ENCODE measurements around the gene MYPOP.

MYPOP gene

GRCh38 chr19:45927565-45928261 lies 25.3 kb upstream of the MYPOP start (continued):
- TF ChIP-seq SP3 (tag by site-specific recombination; IDR thresholded peaks at IDR 0.05) (peak; percentile 80), ZBTB8A (tag by site-specific recombination; IDR thresholded peaks at IDR 0.05) (peak; percentile 40; the same call in 1 of the 2 replicates), MYNN (tag by site-specific recombination; IDR thresholded peaks at IDR 0.05; ENCODE audit: borderline replicate concordance) (no peak), ZNF600 (tag by site-specific recombination; IDR thresholded peaks at IDR 0.05) (peak; percentile 25; the same call in 1 of the 2 replicates), ZSCAN30 (tag by site-specific recombination; IDR thresholded peaks at IDR 0.05) (peak; percentile 64; the same call in 1 of the 2 replicates), TRIM28 (IDR thresholded peaks at IDR 0.05; ENCODE audit: borderline replicate concordance, low read length) (0 out of 2 replicates have a peak, but pooled peaks have one; percentile 44), ZBTB20 (tag by site-specific recombination; IDR thresholded peaks at IDR 0.05) (peak; percentile 73), ZNF704 (tag by site-specific recombination; IDR thresholded peaks at IDR 0.05) (no peak), ZNF777 (tag by site-specific recombination; IDR thresholded peaks at IDR 0.05; ENCODE audit: borderline replicate concordance) (0 out of 2 replicates have a peak, but pooled peaks have one; percentile 70), ZNF629 (tag by site-specific recombination; IDR thresholded peaks at IDR 0.05) (peak; percentile 44; the same call in 1 of the 2 replicates), ZNF664 (tag by site-specific recombination; IDR thresholded peaks at IDR 0.05) (no peak)

- TF ChIP-seq ZSCAN5A (tag by site-specific recombination; IDR thresholded peaks at IDR 0.05) (no peak), ZNF221 (tag by site-specific recombination; IDR thresholded peaks at IDR 0.05; ENCODE audit: borderline replicate concordance) (no peak), MYNN (tag by site-specific recombination; IDR thresholded peaks at IDR 0.05; ENCODE audit: borderline replicate concordance) (no peak), ZEB2 (tag by site-specific recombination; IDR thresholded peaks at IDR 0.05) (no peak), KLF7 (tag by site-specific recombination; IDR thresholded peaks at IDR 0.05; ENCODE audit: borderline replicate concordance) (no peak), GFI1B (tag by site-specific recombination; IDR thresholded peaks at IDR 0.05) (no peak), TRIM28 (IDR thresholded peaks at IDR 0.05; ENCODE audit: borderline replicate concordance, low read length) (no peak), ZNF37A (tag by site-specific recombination; IDR thresholded peaks at IDR 0.05) (no peak), ZNF660 (tag by site-specific recombination; IDR thresholded peaks at IDR 0.05) (no peak), TCF7L2 (IDR thresholded peaks at IDR 0.05; ENCODE audit: borderline replicate concordance, low read depth, low read length) (no peak), ZNF621 (tag by site-specific recombination; IDR thresholded peaks at IDR 0.05) (no peak), ZNF280C (tag by site-specific recombination; IDR thresholded peaks at IDR 0.05) (no peak), ZNF488 (tag by site-specific recombination; IDR thresholded peaks at IDR 0.05) (no peak), ZNF658 (tag by site-specific recombination; IDR thresholded peaks at IDR 0.05) (no peak), GLIS2 (tag by site-specific recombination; IDR thresholded peaks at IDR 0.05) (no peak), ZNF677 (tag by site-specific recombination; IDR thresholded peaks at IDR 0.05) (no peak), GLI4 (tag by site-specific recombination; IDR thresholded peaks at IDR 0.05) (no peak), ZNF624 (tag by site-specific recombination; IDR thresholded peaks at IDR 0.05) (no peak), SP2 (tag by site-specific recombination; IDR thresholded peaks at IDR 0.05) (no peak)
- Histone ChIP-seq H3K4me1 (ENCODE audit: control insufficient read depth, insufficient read depth, low read length) (no peaks in the 10 kb centered on the region), H3K27ac (ENCODE audit: extremely low read depth, low read depth, low read length) (no peak overlapping the region), H3K4me3 (ENCODE audit: low read depth, low read length) (no peak overlapping the region), H3K36me3 (ENCODE audit: control insufficient read depth in 2 of 2, insufficient read depth in 1 of 2, low read length in 2 of 2) (no peaks in the 10 kb centered on the region; a peak in 1 of 3 replicates), H3K9me3 (ENCODE audit: control insufficient read depth, insufficient read depth, low read depth, low read length) (no peaks in the 10 kb centered on the region)
- ChIA-PET POLR2A (interaction anchor here (0.7 kb wide), 2 partner anchors 23 to 87 kb away, joined by 4 to 6 read pairs; no protein-coding TSS in a partner anchor), CTCF (no interaction called here)
Observed at GRCh38 chr19:45924891-45925447, 22.6 kb upstream of the MYPOP start.
